ENCODE measurements around the gene ZNF594. TPM values are rescaled to one million over a fixed set of nuclear protein-coding genes. Genes with fewer than 3 reads are reported as not detected.

Gene ZNF594
- total RNA-seq, result 8.2 and 12.1 TPM in 2 replicates

GRCh38 chr17:5191541-5192417 lies at the start of gene ZNF594:
ZNF594 (minus strand) TSS chr17:5191868; CDS start chr17:5184256, 7,612 bp downstream.

DNA sequence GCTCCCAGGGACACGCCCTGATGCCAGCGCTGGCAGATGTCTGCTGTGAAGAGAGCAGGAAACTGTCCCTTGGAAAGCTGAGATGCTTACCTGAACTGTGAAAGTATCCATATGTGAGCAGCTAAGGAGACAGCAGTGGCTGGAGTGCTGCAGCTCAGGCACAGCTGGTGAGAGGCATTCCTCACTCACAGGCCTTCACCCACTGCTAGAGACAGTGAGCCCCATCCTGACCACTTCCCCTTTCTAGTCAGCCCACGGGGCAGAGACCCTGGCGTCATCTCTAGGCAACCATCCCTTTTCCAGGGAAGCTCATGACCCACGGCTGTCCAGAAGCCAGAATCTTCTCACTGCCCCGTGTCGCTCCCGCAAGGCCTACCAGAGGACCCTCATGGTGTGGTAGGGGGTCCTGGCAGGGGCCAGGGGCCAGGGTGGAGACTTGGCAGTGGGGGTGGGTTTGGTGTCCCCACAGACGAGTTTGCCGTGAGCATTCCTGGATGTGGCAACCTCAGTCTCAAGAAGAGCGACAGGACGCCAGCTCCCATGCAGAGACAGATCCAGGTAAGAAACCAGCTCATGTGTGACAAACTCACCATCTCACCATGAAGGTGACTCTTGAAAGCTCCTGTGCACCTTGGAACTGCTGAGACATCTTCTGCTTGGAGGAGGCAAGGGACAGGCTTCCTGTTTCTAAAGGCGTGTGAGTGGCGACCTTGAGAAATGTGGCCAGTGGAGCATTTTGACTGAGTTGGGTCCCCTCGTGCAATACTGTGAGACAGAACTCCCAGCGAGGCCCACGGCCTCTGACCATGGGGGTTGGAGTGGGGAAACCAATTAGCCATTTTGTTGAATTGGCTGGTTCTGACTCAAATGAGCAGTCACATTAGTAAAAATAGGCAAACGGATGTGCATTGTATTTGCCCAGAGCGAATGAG lies 43.2 kb upstream of the ZNF594 start, which contains the start of gene SCIMP:
SCIMP (minus strand) TSS at position 216 of the 932 bp plus-strand sequence; CDS start at position 111, 105 bp downstream.

Other genes with a start within 250 kb of the ZNF594 start
- gene PFN1, start 243.3 kb downstream of the ZNF594 start, total RNA-seq, result 295 and 524 TPM in 2 replicates
- 3.4 and 3.5 TPM in 2 replicates for gene ENO3, start 240.7 kb downstream of the ZNF594 start, total RNA-seq
- gene SPAG7, start 224.1 kb downstream of the ZNF594 start, total RNA-seq, result 35.0 and 63.8 TPM in 2 replicates
- 2.9 and 3.4 TPM in 2 replicates for gene CAMTA2, start 204.2 kb downstream of the ZNF594 start, total RNA-seq
- gene INCA1, start 194.3 kb downstream of the ZNF594 start, total RNA-seq, result 0.19 and 0.28 TPM in 2 replicates
- 67.7 and 90.5 TPM in 2 replicates for gene KIF1C, start 193.9 kb downstream of the ZNF594 start, total RNA-seq
- 0.28 TPM in 1 of 2 replicates, not detected in the other for gene SLC52A1, start 156.4 kb downstream of the ZNF594 start, total RNA-seq
- gene ZFP3, start 113.4 kb downstream of the ZNF594 start, total RNA-seq, result 1.7 and 2.0 TPM in 2 replicates
- 6.3 and 6.5 TPM in 2 replicates for gene ZNF232, start 80.0 kb downstream of the ZNF594 start, total RNA-seq
- under 0.01 TPM in 1 of 2 replicates, not detected in the other for gene USP6, start 75.8 kb downstream of the ZNF594 start, total RNA-seq
- gene SCIMP, start 43.0 kb upstream of the ZNF594 start, total RNA-seq, result not detected in 2 replicates
- 49.3 and 54.4 TPM in 2 replicates for gene RABEP1, start 90.4 kb upstream of the ZNF594 start, total RNA-seq
- gene NUP88, start 227.8 kb upstream of the ZNF594 start, total RNA-seq, result 58.9 and 163 TPM in 2 replicates
- 33.8 and 42.6 TPM in 2 replicates for gene RPAIN, start 228.3 kb upstream of the ZNF594 start, total RNA-seq
- 120 and 336 TPM in 2 replicates for gene C1QBP, start 247.3 kb upstream of the ZNF594 start, total RNA-seq

All from regular cardiac myocyte (primary cell).